PC-3 (cell line): ENCODE measurements around the gene FAM110A. TPM values are rescaled to one million over a fixed set of nuclear protein-coding genes. Genes with fewer than 3 reads are reported as not detected.

Experiments used
- ATAC-seq: fragments of 200-7000 bp; cut with Tn5 transposase; 2 replicates; pipeline ENCODE4 v1.9.1; 2020; ENCODE audit warnings: mild to moderate bottlenecking, moderate library complexity
- BruUV-seq: library from RNA; stranded (reverse); fragments of 400-500 nt; replicated peaks from 2 replicates; lab custom pipeline; 2021; lab: Mats Ljungman, UMichigan
- CTCF ChIA-PET: fragments of 300-600 bp; sonication (Branson Sonifier 250); formaldehyde crosslinking; loops from one replicate; lab custom pipeline; 2022; ENCODE audit warnings: antibody characterized with exemption; lab: Charles Lee
- POLR2A ChIA-PET: fragments of 300-600 bp; sonication (Branson Sonifier 250); formaldehyde crosslinking; loops from one replicate; lab custom pipeline; 2022; ENCODE audit warnings: antibody characterized with exemption; ENCODE audit not compliant: unreplicated experiment; lab: Charles Lee
- DNase-seq: peaks from one replicate; pipeline ENCODE4 v3.0.0-alpha.2; 2015
- H2AFZ ChIP-seq: fragments of 300-600 bp; sonication (generic); 2 replicates; pipeline ENCODE4 v1.6.0; 2016; ENCODE audit warnings: antibody characterized with exemption, low read length
- H3F3A ChIP-seq: fragments of 300-600 bp; sonication (generic); one replicate; pipeline ENCODE4 v1.6.0; 2017; ENCODE audit warnings: antibody characterized with exemption, low read length, control low read depth, mild to moderate bottlenecking; ENCODE audit not compliant: unreplicated experiment
- H3K27ac ChIP-seq: fragments of 300-600 bp; sonication (generic); 2 replicates; pipeline ENCODE4 v1.5.1; 2016; ENCODE audit warnings: mild to moderate bottlenecking, low read length
- H3K27me3 ChIP-seq: fragments of 300-600 bp; sonication (generic); 2 replicates; pipeline ENCODE4 v1.6.1; 2016; ENCODE audit warnings: low read length, mixed read lengths
- H3K36me3 ChIP-seq: fragments of 300-600 bp; sonication (generic); 2 replicates; pipeline ENCODE4 v1.6.1; 2016; ENCODE audit warnings: low read depth, mixed run types, low read length, mixed read lengths
- H3K4me1 ChIP-seq: fragments of 300-600 bp; sonication (generic); 2 replicates; pipeline ENCODE4 v1.5.1; 2016; ENCODE audit warnings: low read length; ENCODE audit not compliant: insufficient read depth
- H3K4me2 ChIP-seq: fragments of 300-600 bp; sonication (generic); 2 replicates; pipeline ENCODE4 v1.6.0; 2016; ENCODE audit warnings: low read length
- H3K4me3 ChIP-seq: fragments of 300-600 bp; sonication (generic); 2 replicates; pipeline ENCODE4 v1.5.1; 2016; ENCODE audit warnings: mild to moderate bottlenecking, low read length, mixed read lengths
- H3K79me2 ChIP-seq: fragments of 300-600 bp; sonication (generic); 2 replicates; pipeline ENCODE4 v1.6.1; 2017; ENCODE audit warnings: low read length, mixed read lengths
- H3K9ac ChIP-seq: fragments of 300-600 bp; sonication (generic); 2 replicates; pipeline ENCODE4 v1.6.0; 2016; ENCODE audit warnings: mild to moderate bottlenecking, low read length
- H3K9me2 ChIP-seq: fragments of 300-600 bp; sonication (generic); replicated peaks from 2 replicates; pipeline ENCODE4 v1.6.1; 2016; ENCODE audit warnings: mixed run types, low read length, mixed read lengths
- H3K9me3 ChIP-seq: fragments of 300-600 bp; sonication (generic); 2 replicates; pipeline ENCODE4 v1.6.1; 2016; ENCODE audit warnings: low read length, mixed read lengths
- H4K20me1 ChIP-seq: fragments of 300-600 bp; sonication (generic); 2 replicates; pipeline ENCODE4 v1.6.1; 2016; ENCODE audit warnings: low read length, mixed read lengths
- EZH2 ChIP-seq: fragments of 300-600 bp; sonication (generic); IDR thresholded peaks from one replicate; pipeline ENCODE4 v1.6.1; 2017; ENCODE audit warnings: antibody characterized with exemption, mild to moderate bottlenecking, low read length; ENCODE audit not compliant: unreplicated experiment
- EZH2phosphoT487 ChIP-seq: fragments of 300-600 bp; sonication (generic); IDR thresholded peaks from 2 replicates; pipeline ENCODE4 v1.6.1; 2018; ENCODE audit warnings: mild to moderate bottlenecking, antibody characterized with exemption, low read length, borderline replicate concordance
- intact Hi-C: fragments of 100-400 bp; cut with micrococcal nuclease; formaldehyde crosslinking; loops from 2 replicates; pipeline ENCODE4 v1.9.0; 2023
- total RNA-seq: library from RNA; depleted of rRNA; stranded (reverse); fragments of >200 nt; gene quantifications from 2 replicates; pipeline ENCODE4 v1.2.3, GENCODE V29; 2014
- TF ChIP-seq, protein P1 (sequence below): fragments of 300-600 bp; sonication (generic); conservative IDR thresholded peaks from 2 replicates; pipeline ENCODE4 v1.5.1; 2017; ENCODE audit warnings: antibody characterized with exemption, low read depth, mild to moderate bottlenecking, low read length

Gene FAM110A
- total RNA-seq, 1 experiment from 2014 or later, result 28.4 TPM

DNA sequence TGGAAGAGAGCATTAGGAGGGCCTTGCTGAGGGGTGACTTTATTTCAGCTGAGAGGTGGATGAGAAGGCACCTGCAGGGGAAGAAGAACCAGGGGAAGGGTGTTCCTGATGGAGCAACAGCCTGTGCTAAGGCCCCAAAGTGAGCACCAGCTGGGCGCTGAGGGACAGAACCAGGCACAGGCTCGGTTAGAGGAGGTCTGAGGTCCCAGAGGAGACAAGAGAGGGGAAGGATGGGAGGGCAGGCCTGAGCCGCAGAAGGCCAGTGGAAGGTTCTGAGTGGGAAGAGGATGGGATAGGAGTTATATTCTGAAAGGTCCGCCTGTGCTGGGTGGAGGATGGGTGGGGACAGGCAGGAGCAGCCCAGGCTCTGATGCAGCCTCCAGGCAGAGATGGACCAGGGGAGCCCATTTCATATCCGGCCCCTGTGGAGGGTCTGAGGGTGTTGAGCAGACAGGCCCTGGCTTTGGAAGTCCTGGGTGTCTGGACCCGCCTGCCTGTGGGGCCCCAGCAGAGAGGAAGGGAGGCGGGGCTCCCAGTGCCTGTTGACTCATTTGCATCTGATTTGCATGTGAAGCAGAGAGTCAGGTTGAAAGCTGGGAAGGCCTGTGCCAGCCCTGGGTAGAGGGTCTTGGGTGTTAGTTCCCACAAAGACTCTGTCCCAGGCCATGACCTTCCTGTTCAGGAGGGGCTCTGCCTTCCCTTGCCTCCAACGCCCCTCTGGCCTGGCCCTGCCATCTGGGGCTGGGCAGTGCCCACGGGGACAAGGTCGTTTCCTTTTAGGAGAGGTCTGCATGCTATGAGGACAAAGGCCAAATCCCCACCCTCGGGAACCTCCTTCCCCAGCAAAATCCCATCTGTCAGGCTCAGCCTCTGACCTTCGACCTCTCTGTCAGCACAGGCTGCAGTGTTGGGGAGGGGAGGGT, 10.6 kb upstream of the FAM110A start:
- no peak for DNase-seq
- Histone ChIP-seq H3K4me2 (no peak overlapping the region), H4K20me1 (no peaks in the 10 kb centered on the region), H3F3A (no peaks in the 10 kb centered on the region), H2AFZ (no peak overlapping the region), H3K36me3 (no peaks in the 10 kb centered on the region), H3K4me1 (peaks cover 5% of the 10 kb centered on the region; the same call in 1 of the 2 replicates), H3K9me2 (no peaks in the 10 kb centered on the region), H3K4me3 (no peak overlapping the region), H3K9ac (no peak overlapping the region), H3K79me2 (no peaks in the 10 kb centered on the region), H3K27me3 (no peaks in the 10 kb centered on the region), H3K27ac (no peak overlapping the region), H3K9me3 (no peaks in the 10 kb centered on the region)
- ChIA-PET POLR2A (no interaction called here), CTCF (no interaction called here)
- ATAC-seq, result no peak
- no TSS peak for BruUV-seq
- no peak for TF ChIP-seq EZH2phosphoT487
- TF ChIP-seq EZH2, result no peak
- TF ChIP-seq, protein P1, sequence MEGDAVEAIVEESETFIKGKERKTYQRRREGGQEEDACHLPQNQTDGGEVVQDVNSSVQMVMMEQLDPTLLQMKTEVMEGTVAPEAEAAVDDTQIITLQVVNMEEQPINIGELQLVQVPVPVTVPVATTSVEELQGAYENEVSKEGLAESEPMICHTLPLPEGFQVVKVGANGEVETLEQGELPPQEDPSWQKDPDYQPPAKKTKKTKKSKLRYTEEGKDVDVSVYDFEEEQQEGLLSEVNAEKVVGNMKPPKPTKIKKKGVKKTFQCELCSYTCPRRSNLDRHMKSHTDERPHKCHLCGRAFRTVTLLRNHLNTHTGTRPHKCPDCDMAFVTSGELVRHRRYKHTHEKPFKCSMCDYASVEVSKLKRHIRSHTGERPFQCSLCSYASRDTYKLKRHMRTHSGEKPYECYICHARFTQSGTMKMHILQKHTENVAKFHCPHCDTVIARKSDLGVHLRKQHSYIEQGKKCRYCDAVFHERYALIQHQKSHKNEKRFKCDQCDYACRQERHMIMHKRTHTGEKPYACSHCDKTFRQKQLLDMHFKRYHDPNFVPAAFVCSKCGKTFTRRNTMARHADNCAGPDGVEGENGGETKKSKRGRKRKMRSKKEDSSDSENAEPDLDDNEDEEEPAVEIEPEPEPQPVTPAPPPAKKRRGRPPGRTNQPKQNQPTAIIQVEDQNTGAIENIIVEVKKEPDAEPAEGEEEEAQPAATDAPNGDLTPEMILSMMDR, result no peak
- intact Hi-C loops, result no loop called here

DNA sequence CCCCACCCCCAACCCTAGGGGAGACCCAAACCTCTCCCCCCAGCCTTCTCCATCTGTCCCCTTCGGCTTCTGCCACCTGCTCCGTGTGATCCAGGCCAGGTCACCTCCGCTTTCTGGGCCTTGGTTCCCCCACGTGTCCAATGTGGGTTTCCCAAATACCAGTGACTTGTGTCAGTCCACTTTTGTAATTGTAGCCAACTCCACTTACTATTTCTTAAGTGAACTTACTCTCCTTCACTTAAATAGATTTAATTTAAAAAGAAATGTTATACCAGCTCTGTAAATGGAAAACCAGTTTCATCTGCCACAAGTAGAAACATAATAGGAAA, 10.0 kb upstream of the FAM110A start:
- intact Hi-C loops, result no loop called here
- no peak overlapping the region for H3K4me3 ChIP-seq

More for the DNA sequence above, 10.0 kb upstream of the FAM110A start:
- no peak for DNase-seq
- Histone ChIP-seq H4K20me1 (no peaks in the 10 kb centered on the region), H3K9ac (no peak overlapping the region), H3K4me1 (no peaks in the 10 kb centered on the region), H3K36me3 (no peaks in the 10 kb centered on the region), H3K79me2 (no peaks in the 10 kb centered on the region), H3K27ac (no peak overlapping the region), H3K27me3 (no peaks in the 10 kb centered on the region), H3K9me2 (no peaks in the 10 kb centered on the region), H3F3A (no peaks in the 10 kb centered on the region), H3K9me3 (no peaks in the 10 kb centered on the region), H3K4me2 (no peak overlapping the region), H2AFZ (no peak overlapping the region)
- ATAC-seq, result no peak
- TF ChIP-seq EZH2phosphoT487 (no peak), EZH2 (no peak)
- TF ChIP-seq, protein P1, result no peak
- ChIA-PET POLR2A (no interaction called here), CTCF (no interaction called here)
- no TSS peak for BruUV-seq
